Measurements from ENCODE around the gene SYVN1.

SYVN1 gene

GRCh38 chr11:65117206-65118096 lies 16.9 kb downstream of the SYVN1 start, which contains the start of gene ZNHIT2 (continued):
- TF ChIP-seq PRDM2 (tag by site-specific recombination; IDR thresholded peaks at IDR 0.05; ENCODE audit: borderline replicate concordance) (no peak), ZNF146 (tag by site-specific recombination; IDR thresholded peaks at IDR 0.05) (peak; percentile 47; the same call in 1 of the 2 replicates), ZNF239 (tag by site-specific recombination; IDR thresholded peaks at IDR 0.05) (no peak), ZNF202 (tag by site-specific recombination; IDR thresholded peaks at IDR 0.05; ENCODE audit: borderline replicate concordance) (no peak), ZNF610 (tag by site-specific recombination; IDR thresholded peaks at IDR 0.05; ENCODE audit: borderline replicate concordance) (0 out of 2 replicates have a peak, but pooled peaks have one; percentile 37), OVOL3 (tag by site-specific recombination; IDR thresholded peaks at IDR 0.05) (no peak), ELK4 (IDR thresholded peaks at IDR 0.05; ENCODE audit: borderline replicate concordance, low read depth, low read length) (no peak), ZNF560 (tag by site-specific recombination; IDR thresholded peaks at IDR 0.05; ENCODE audit: borderline replicate concordance) (no peak), ZNF561 (tag by site-specific recombination; IDR thresholded peaks at IDR 0.05; ENCODE audit: borderline replicate concordance) (no peak), BCL11A (tag by site-specific recombination; IDR thresholded peaks at IDR 0.05; ENCODE audit: low read depth) (no peak), ZNF274 (IDR thresholded peaks at IDR 0.05; ENCODE audit: low read length) (no peak), ZNF274 (tag by site-specific recombination; IDR thresholded peaks at IDR 0.05; ENCODE audit: borderline replicate concordance) (no peak), GFI1B (tag by site-specific recombination; IDR thresholded peaks at IDR 0.05) (no peak), SALL2 (tag by site-specific recombination; IDR thresholded peaks at IDR 0.05; ENCODE audit: borderline replicate concordance) (no peak), PRDM4 (tag by site-specific recombination; IDR thresholded peaks at IDR 0.05) (no peak), ZNF302 (tag by site-specific recombination; IDR thresholded peaks at IDR 0.05; ENCODE audit: low read depth) (no peak), ZNF629 (tag by site-specific recombination; IDR thresholded peaks at IDR 0.05) (peak; percentile 93), KLF8 (tag by site-specific recombination; IDR thresholded peaks at IDR 0.05) (peak; percentile 95), ZNF426 (tag by site-specific recombination; IDR thresholded peaks at IDR 0.05) (no peak), GLIS2 (tag by site-specific recombination; IDR thresholded peaks at IDR 0.05) (0 out of 2 replicates have a peak, but pooled peaks have one; percentile 23), ZNF830 (tag by site-specific recombination; IDR thresholded peaks at IDR 0.05; ENCODE audit: low read depth) (no peak), ZNF623 (tag by site-specific recombination; IDR thresholded peaks at IDR 0.05) (0 out of 2 replicates have a peak, but pooled peaks have one; percentile 6), ZNF660 (tag by site-specific recombination; IDR thresholded peaks at IDR 0.05) (peak; percentile 55), ZNF174 (tag by site-specific recombination; IDR thresholded peaks at IDR 0.05) (no peak), ZNF184 (tag by site-specific recombination; IDR thresholded peaks at IDR 0.05) (no peak), ZFP3 (tag by site-specific recombination; IDR thresholded peaks at IDR 0.05; ENCODE audit: low read depth) (no peak), ZNF341 (tag by site-specific recombination; IDR thresholded peaks at IDR 0.05; ENCODE audit: low read depth) (no peak), ZNF248 (tag by site-specific recombination; IDR thresholded peaks at IDR 0.05) (no peak)
- TF ChIP-seq, protein P1, sequence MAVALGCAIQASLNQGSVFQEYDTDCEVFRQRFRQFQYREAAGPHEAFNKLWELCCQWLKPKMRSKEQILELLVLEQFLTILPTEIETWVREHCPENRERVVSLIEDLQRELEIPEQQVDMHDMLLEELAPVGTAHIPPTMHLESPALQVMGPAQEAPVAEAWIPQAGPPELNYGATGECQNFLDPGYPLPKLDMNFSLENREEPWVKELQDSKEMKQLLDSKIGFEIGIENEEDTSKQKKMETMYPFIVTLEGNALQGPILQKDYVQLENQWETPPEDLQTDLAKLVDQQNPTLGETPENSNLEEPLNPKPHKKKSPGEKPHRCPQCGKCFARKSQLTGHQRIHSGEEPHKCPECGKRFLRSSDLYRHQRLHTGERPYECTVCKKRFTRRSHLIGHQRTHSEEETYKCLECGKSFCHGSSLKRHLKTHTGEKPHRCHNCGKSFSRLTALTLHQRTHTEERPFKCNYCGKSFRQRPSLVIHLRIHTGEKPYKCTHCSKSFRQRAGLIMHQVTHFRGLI (tag by site-specific recombination; IDR thresholded peaks at IDR 0.05) = peak; percentile 50; the same call in 1 of the 2 replicates

Measured in HEK293 (cell line).